ENCODE results near the gene SPG21. TPM values are rescaled to one million over a fixed set of nuclear protein-coding genes. Genes with fewer than 3 reads are reported as not detected.
"Not testable (repeated sequence)": the region's sequence is repeated elsewhere in the genome, so short reads cannot be mapped to it uniquely, and the experiment has no call there.

Gene SPG21
- total and polyA plus RNA-seq, 7 donors: 60.3 to 116 (median 95.7) TPM

DNA sequence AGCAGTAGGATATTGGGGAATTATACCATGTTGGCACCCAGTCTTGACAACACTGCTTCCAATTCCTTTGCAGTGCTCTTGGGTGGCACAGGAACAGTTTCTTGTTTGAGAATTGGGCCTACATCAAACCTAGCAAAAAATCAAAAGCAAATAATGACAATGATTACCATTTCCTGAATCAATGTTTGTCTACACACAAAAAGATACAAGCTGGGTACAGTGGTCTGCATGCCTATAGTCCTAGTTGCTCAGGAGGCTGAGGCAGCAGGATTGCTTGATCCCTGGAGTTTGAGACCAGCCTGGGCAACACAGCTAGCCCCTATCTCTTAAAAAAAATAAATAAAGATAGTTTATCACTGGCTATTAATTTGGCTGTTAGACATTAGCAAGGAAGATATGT is 31.8 kb upstream of the SPG21 start:
- Histone ChIP-seq H3K27me3 (no peaks in the 10 kb centered on the region), H3K4me1 (no peaks in the 10 kb centered on the region), H3K27ac (no peak overlapping the region), H3K9me3 (no peaks in the 10 kb centered on the region), H3K36me3 (peaks cover 4 to 92% (median 21%) of the 10 kb centered on the region in 4 donors), H3K4me3 (no peak overlapping the region)
- no peak for DNase-seq
- intact Hi-C loops (cut with DNase I): no loop called here
- TF ChIP-seq EP300 (IDR thresholded peaks at IDR 0.05): no peak
- TF ChIP-seq POLR2AphosphoS5 (IDR thresholded peaks at IDR 0.05): no peak
- no peak for TF ChIP-seq POLR2A (IDR thresholded peaks at IDR 0.05)
- no peak for TF ChIP-seq CTCF (IDR thresholded peaks at IDR 0.05)

- WGBS, 2 donors: 87 to 89% methylated on average over 1 of the region's 1 CpG
- intact Hi-C loops (cut with DNase I): no loop called here
- DNase-seq: no peak
These were observed 30.7 kb upstream of the SPG21 start for GRCh38 chr15:65020419-65020818.

GRCh38 chr15:65011198-65011597 is 21.5 kb upstream of the SPG21 start:
- H3K9me3 ChIP-seq; H3K27me3 ChIP-seq; H3K4me3 ChIP-seq; H3K4me1 ChIP-seq; intact Hi-C loops (cut with DNase I); H3K27ac ChIP-seq; DNase-seq: not testable (repeated sequence)
- WGBS, 2 donors: 80 to 89% methylated on average over 4 of the region's 4 CpGs
- peaks cover 13 to 55% (median 28%) of the 10 kb centered on the region in 4 donors for H3K36me3 ChIP-seq

More at GRCh38 chr15:65020419-65020818, 30.7 kb upstream of the SPG21 start:
- Histone ChIP-seq H3K36me3 (peaks cover 10 to 92% (median 26%) of the 10 kb centered on the region in 4 donors), H3K9me3 (no peaks in the 10 kb centered on the region), H3K4me3 (no peak overlapping the region), H3K27ac (no peak overlapping the region), H3K4me1 (no peaks in the 10 kb centered on the region), H3K27me3 (no peaks in the 10 kb centered on the region)
- TF ChIP-seq EP300 (IDR thresholded peaks at IDR 0.05) (no peak), CTCF (IDR thresholded peaks at IDR 0.05) (no peak), POLR2A (IDR thresholded peaks at IDR 0.05) (no peak), POLR2AphosphoS5 (IDR thresholded peaks at IDR 0.05) (no peak)

- Histone ChIP-seq H3K27ac (no peak overlapping the region), H3K9me3 (no peaks in the 10 kb centered on the region), H3K4me1 (no peaks in the 10 kb centered on the region), H3K36me3 (peaks cover 3 to 54% (median 18%) of the 10 kb centered on the region in 4 donors), H3K27me3 (no peaks in the 10 kb centered on the region), H3K4me3 (no peak overlapping the region)
- 61 to 79% methylated on average over 2 of the region's 2 CpGs for WGBS, 2 donors
- intact Hi-C loops (cut with DNase I): no loop called here
- no peak for DNase-seq
- TF ChIP-seq POLR2A (IDR thresholded peaks at IDR 0.05): no peak
- no peak for TF ChIP-seq POLR2AphosphoS5 (IDR thresholded peaks at IDR 0.05)
- TF ChIP-seq EP300 (IDR thresholded peaks at IDR 0.05): no peak
- no peak for TF ChIP-seq CTCF (IDR thresholded peaks at IDR 0.05)
These were observed 19.3 kb upstream of the SPG21 start for GRCh38 chr15:65008983-65009382.

DNA sequence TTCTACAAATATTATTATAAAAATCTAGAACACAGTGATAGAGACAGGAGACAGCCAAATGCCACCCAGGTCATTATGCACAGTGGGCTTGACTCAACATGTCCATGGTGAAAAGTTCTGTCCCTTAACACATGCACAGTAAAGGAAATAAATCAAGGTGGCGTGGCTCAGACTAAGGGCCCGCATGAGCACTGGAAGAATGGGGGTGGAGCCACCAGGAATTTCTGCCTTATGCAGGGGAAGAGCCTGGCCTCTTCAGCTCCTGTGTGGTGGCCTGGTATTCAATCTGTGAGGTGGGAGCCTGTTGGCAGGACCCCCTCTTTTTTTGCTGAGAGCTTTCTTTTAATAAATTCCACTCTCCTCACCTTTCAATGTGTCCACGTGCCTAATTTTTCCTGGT is 17.2 kb upstream of the SPG21 start:
- no peak overlapping the region for H3K4me3 ChIP-seq
- 92 to 93% methylated on average over 3 of the region's 3 CpGs for WGBS, 2 donors

More for the DNA sequence above, 17.2 kb upstream of the SPG21 start:
- Histone ChIP-seq H3K4me1 (no peaks in the 10 kb centered on the region), H3K27ac (no peak overlapping the region), H3K27me3 (no peaks in the 10 kb centered on the region), H3K9me3 (no peaks in the 10 kb centered on the region), H3K36me3 (peaks cover 0 to 53% (median 6%) of the 10 kb centered on the region in 4 donors)
- intact Hi-C loops (cut with DNase I): no loop called here
- TF ChIP-seq POLR2A (IDR thresholded peaks at IDR 0.05) (no peak), POLR2AphosphoS5 (IDR thresholded peaks at IDR 0.05) (no peak), EP300 (IDR thresholded peaks at IDR 0.05) (no peak), CTCF (IDR thresholded peaks at IDR 0.05) (no peak)
- no peak for DNase-seq

Data from sigmoid colon (tissue), 7 donors.